Measurements from ENCODE around the gene RFC4. TPM values are rescaled to one million over a fixed set of nuclear protein-coding genes. Genes with fewer than 3 reads are reported as not detected.

The RFC4 gene
- total RNA-seq, 4 donors from 2014 or later, result 7.3 to 10.9 (median 7.8) TPM

- DNase-seq, result no peak
- TF ChIP-seq POLR2A (IDR thresholded peaks at IDR 0.05) (no peak), CTCF (IDR thresholded peaks at IDR 0.05) (no peak)
- intact Hi-C loops (cut with DNase I), result no loop called here
- peaks cover 3 to 7% of the 10 kb centered on the region in 2 donors for H3K4me1 ChIP-seq
- 68 to 75% methylated on average over 8 of the region's 8 CpGs for WGBS, 2 donors
- no peak overlapping the region for H3K4me3 ChIP-seq (replicated peaks in 1 of 3)
- H3K27me3 ChIP-seq, result no peaks in the 10 kb centered on the region
- H3K27ac ChIP-seq, result no peak overlapping the region
- no peaks in the 10 kb centered on the region for H3K9me3 ChIP-seq
- H3K36me3 ChIP-seq, result no peaks in the 10 kb centered on the region
Measured at GRCh38 chr3:186775999-186776398, 30.3 kb downstream of the RFC4 start.

- Histone ChIP-seq H3K9me3 (no peaks in the 10 kb centered on the region), H3K27ac (no peak overlapping the region), H3K36me3 (no peaks in the 10 kb centered on the region), H3K4me1 (peaks cover 3 to 7% of the 10 kb centered on the region in 2 donors), H3K4me3 (replicated peaks in 1 of 3) (peak overlapping the region in 2 of 3 donors; percentile 23 to 31), H3K27me3 (no peaks in the 10 kb centered on the region)
- no peak for TF ChIP-seq POLR2A (IDR thresholded peaks at IDR 0.05)
- no peak for TF ChIP-seq CTCF (IDR thresholded peaks at IDR 0.05)
- peak; percentile 28 to 48 for DNase-seq
- intact Hi-C loops (cut with DNase I), result no loop called here
- 19 to 25% methylated on average over 20 to 26 of the region's 28 CpGs for WGBS, 2 donors
Measured at GRCh38 chr3:186772701-186773417, 33.4 kb downstream of the RFC4 start.

GRCh38 chr3:186772281-186772694 is 34.0 kb downstream of the RFC4 start:
- WGBS, 2 donors, result 18 to 30% methylated on average over 26 of the region's 26 CpGs
- Histone ChIP-seq H3K4me3 (replicated peaks in 1 of 3) (peak overlapping the region in 2 of 3 donors; percentile 23 to 31), H3K27me3 (no peaks in the 10 kb centered on the region), H3K9me3 (no peaks in the 10 kb centered on the region), H3K4me1 (peaks cover 3 to 7% of the 10 kb centered on the region in 2 donors), H3K36me3 (no peaks in the 10 kb centered on the region), H3K27ac (no peak overlapping the region)
- TF ChIP-seq POLR2A (IDR thresholded peaks at IDR 0.05), result no peak
- no peak for TF ChIP-seq CTCF (IDR thresholded peaks at IDR 0.05)
- DNase-seq, result no peak
- intact Hi-C loops (cut with DNase I), result no loop called here

- no peak overlapping the region for H3K27ac ChIP-seq
- intact Hi-C loops (cut with DNase I), result no loop called here
- H3K9me3 ChIP-seq, result no peaks in the 10 kb centered on the region
- no peaks in the 10 kb centered on the region for H3K27me3 ChIP-seq
- TF ChIP-seq CTCF (IDR thresholded peaks at IDR 0.05) (no peak), POLR2A (IDR thresholded peaks at IDR 0.05) (no peak)
- H3K4me1 ChIP-seq, result no peaks in the 10 kb centered on the region
- H3K36me3 ChIP-seq, result no peaks in the 10 kb centered on the region
- no peak overlapping the region for H3K4me3 ChIP-seq (replicated peaks in 1 of 3)
- peak in 1 of 2 donors; percentile 5 for DNase-seq
- WGBS, 2 donors, result 82 to 86% methylated on average over 8 of the region's 8 CpGs
Measured at GRCh38 chr3:186760897-186761447, 45.3 kb downstream of the RFC4 start.

- TF ChIP-seq CTCF (IDR thresholded peaks at IDR 0.05) (no peak), POLR2A (IDR thresholded peaks at IDR 0.05) (peak in 1 of 2 donors; percentile 28)
- Histone ChIP-seq H3K36me3 (no peaks in the 10 kb centered on the region), H3K9me3 (no peaks in the 10 kb centered on the region), H3K27me3 (no peaks in the 10 kb centered on the region), H3K4me3 (replicated peaks in 1 of 3) (no peak overlapping the region), H3K4me1 (no peaks in the 10 kb centered on the region), H3K27ac (no peak overlapping the region)
- 64 to 78% methylated on average over 10 of the region's 10 CpGs for WGBS, 2 donors
- peak; percentile 63 to 65 for DNase-seq
- intact Hi-C loops (cut with DNase I), result no loop called here
Measured at GRCh38 chr3:186760141-186760833, 46.0 kb downstream of the RFC4 start.

All from thyroid gland (tissue), 4 donors.